Medulla oblongata (tissue), 1 donor: ENCODE results near the gene CASR.

Experiments
- DNase-seq: peaks from one replicate; pipeline ENCODE4 v3.0.0-alpha.2; 2015; ENCODE audit errors: extremely low spot score

Gene CASR

DNA sequence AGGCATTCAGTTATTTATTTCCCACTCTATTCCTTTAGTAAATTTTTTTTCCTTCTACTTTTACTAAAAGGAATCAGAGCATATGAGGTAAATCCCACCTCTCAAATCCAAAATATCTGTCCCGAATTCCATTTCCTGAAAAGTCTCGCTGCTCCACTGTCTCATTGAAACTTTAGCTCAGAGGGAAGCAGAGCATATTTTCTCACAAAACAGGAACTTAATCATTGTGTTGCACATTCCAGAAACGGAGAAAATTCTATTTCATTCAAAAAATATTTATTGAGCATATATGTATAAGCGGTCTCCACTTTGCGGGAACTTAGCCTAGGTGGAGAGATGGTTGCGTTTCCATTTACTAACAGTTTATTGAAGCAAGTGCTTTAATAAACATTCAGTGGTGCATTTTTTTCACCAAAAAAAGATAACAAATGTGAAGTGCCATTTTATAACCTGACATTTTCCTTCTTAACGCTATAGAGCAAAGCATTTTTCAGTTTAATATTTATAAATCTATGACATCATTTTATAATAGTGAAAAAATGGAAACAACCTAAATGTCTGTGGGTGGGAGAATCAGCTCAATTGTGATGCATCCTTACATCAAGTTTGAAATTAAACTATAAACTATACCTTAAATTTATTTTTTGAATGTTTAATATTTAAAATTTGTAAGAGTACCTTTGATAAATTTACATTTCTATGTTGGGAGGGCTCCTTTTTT lies 74.3 kb downstream of the CASR start:
- DNase-seq: no peak

GRCh38 chr3:122258757-122259371 lies 75.4 kb downstream of the CASR start:
- peak; percentile 60 for DNase-seq

- DNase-seq: no peak
These were observed 76.7 kb downstream of the CASR start for GRCh38 chr3:122260206-122260605.

DNA sequence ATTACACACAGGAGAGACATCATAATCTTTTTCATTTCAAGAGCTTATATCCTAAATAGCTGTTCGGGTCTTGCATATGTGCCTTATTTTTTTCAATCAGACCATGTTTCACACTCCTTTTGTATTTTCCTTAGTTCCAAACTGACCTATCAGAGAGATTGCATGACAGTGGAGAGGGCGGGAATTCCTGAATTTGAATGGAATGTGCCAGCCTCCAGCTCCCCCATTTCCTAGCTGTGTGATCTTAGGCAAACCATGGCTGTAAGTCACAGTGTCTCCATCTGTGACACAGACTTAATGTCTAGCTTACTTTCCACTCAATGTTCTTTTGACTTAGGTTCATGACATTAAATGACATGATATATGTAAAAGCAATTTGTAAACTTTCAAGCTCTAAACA lies 79.6 kb downstream of the CASR start:
- DNase-seq: no peak

DNA sequence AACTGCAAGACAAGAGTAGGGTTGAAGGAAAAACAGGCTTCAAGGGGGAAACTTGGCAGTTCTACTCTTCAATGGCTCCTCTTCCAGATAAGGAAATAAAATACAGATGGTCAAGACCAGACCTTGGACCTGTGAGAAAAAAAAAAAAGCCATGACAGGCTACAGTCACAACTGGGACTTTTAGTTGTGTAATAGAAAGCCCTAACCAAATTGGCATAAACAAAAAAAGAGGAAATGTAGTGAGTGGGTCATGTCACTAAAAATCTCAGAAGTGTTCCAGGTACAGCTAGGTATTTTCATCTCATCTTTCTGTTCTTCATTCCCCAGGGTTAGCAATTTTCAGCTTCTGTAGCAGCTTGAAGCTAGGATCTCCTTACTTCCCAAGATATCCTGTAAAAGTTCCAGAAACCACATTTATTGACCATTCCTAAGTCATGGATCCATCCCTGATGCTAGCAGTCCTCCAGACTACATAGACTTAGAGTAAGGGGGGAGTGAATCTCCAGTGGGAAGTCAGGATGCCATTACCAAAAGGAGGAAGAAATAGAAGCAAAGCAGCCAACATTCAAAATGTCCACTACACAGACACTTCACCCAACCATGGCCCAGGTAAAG lies 80.6 kb downstream of the CASR start:
- no peak for DNase-seq

DNA sequence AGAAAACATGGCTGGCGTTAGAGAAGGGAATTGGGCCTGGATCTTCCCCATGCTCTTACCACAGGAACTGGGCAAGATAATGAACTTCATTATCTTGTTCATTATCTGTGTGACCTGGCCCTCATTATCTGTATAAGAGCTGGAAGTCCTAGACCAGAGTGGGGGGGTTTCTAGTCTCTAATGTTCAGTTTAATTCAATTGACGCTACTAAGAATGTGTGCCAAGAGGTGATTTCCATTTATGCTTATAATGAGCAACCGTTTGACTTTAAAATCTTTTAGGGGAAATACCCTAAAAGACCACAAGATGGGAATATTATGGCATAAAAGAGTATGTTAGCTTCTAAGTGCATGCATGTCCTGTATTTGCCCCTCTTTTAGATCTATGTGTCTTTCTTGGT lies 82.5 kb downstream of the CASR start:
- no peak for DNase-seq

DNA sequence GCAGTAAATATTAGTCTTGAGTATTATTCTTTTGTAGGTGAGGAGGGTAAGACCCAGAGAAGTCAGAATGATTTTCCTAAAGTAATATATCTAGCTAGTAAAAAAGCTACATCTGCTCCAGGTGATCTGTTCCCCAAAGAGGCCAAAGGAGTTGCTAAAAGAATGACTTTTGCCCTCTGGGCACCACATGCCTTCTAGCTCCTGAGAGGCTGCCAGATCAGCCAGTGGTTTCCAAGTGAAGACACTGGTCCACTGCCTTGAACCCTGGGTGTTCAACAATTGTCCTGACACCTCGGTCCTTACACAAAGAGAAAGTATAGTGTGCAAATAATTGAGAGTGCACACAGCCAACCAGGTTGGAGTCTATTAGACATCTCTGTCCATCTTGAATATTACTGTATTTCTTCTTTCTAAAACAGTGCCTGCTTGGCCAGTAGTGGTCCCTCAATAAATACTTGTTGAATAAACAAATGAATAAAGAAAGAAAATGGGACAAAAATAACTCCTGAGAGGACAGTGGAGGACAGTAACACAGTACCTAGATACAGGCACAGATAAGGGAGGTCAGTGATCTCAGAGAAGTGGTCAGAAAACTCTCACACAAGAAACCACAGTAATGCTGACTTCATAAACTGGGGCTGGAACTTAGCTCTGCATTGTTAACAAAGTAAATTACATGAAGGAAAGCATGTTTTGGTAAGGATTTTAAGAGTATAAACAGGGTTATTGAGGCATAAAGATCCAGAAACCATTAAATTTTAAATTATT lies 85.0 kb downstream of the CASR start:
- no peak for DNase-seq

DNA sequence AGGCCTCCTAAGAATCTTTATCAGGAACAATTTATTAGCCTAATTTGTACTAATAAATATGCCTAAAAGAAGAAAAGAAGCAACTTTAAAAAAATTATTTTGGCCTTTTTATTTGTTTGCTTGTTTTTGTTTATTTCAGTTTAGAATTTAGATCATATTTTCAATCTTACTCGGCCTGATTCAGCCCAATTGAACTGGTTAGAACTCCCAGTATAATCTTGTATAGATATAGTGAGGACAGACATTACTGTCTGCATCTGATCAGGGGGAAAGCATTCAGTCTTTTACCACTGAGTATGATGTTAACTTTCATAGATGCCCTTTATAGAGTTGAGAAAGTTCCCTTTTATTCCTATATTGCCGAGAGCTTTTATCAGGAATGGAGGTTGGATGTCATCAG lies 85.6 kb downstream of the CASR start:
- DNase-seq: no peak

GRCh38 chr3:122271246-122271898 lies 87.9 kb downstream of the CASR start:
- no peak for DNase-seq

DNA sequence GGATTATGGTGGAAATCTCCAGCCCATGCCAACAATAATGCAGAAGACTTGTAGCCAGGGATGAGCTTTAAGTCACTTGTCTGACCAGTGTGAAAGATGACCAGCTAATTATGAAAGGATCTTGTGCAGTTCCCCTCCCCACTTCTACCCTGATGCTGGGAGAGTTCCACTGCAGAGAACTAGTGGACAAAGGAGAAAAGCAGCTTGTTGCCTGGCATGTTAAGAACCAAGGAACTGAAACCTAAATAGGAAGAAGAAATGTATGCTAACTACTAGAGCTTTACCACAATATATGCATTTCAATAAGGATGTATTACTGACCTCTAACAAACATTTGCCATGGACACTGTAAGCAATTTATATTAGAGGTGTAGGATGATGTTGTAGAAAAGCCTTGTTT lies 89.4 kb downstream of the CASR start:
- no peak for DNase-seq

- DNase-seq: no peak
These were observed 90.0 kb downstream of the CASR start for GRCh38 chr3:122273498-122273897.

DNA sequence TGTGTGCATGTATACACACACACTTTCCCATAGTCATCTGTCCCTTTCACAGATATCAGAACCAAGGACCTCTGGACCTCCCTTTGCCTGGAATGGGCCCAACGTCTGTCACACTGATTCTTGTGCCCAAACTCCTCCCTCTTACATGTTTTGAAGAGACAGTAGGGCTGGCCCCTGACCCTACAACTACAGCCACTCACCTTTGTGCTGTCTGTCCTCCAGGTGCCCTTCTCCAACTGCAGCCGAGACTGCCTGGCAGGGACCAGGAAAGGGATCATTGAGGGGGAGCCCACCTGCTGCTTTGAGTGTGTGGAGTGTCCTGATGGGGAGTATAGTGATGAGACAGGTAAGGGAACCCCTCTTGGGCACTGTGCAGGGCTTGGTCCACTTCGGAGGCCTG lies 98.4 kb downstream of the CASR start:
- no peak for DNase-seq

DNA sequence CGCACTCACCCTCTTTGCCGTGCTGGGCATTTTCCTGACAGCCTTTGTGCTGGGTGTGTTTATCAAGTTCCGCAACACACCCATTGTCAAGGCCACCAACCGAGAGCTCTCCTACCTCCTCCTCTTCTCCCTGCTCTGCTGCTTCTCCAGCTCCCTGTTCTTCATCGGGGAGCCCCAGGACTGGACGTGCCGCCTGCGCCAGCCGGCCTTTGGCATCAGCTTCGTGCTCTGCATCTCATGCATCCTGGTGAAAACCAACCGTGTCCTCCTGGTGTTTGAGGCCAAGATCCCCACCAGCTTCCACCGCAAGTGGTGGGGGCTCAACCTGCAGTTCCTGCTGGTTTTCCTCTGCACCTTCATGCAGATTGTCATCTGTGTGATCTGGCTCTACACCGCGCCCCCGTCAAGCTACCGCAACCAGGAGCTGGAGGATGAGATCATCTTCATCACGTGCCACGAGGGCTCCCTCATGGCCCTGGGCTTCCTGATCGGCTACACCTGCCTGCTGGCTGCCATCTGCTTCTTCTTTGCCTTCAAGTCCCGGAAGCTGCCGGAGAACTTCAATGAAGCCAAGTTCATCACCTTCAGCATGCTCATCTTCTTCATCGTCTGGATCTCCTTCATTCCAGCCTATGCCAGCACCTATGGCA lies 100.5 kb downstream of the CASR start:
- no peak for DNase-seq

DNA sequence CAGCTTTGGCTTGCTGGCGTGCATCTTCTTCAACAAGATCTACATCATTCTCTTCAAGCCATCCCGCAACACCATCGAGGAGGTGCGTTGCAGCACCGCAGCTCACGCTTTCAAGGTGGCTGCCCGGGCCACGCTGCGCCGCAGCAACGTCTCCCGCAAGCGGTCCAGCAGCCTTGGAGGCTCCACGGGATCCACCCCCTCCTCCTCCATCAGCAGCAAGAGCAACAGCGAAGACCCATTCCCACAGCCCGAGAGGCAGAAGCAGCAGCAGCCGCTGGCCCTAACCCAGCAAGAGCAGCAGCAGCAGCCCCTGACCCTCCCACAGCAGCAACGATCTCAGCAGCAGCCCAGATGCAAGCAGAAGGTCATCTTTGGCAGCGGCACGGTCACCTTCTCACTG lies 101.0 kb downstream of the CASR start:
- no peak for DNase-seq

DNA sequence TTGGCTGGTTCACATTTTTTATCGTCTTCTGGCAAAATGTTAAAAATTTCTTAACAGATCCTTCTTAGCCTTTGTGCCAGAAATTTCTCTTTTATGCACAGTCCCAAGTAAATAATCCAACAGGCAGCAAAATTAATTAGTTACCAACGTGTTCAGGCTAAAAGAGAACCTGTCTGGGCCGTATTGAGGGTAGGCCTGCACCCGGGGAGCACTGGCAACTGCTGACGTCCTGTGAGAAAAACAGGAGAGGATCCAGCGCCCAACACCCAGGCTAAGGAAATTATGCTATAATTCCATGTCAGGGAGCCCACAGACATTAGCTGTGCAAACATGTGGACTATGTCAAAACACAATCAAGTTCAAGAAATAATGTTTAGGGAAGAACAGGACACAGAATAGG lies 110.9 kb downstream of the CASR start:
- no peak for DNase-seq

DNA sequence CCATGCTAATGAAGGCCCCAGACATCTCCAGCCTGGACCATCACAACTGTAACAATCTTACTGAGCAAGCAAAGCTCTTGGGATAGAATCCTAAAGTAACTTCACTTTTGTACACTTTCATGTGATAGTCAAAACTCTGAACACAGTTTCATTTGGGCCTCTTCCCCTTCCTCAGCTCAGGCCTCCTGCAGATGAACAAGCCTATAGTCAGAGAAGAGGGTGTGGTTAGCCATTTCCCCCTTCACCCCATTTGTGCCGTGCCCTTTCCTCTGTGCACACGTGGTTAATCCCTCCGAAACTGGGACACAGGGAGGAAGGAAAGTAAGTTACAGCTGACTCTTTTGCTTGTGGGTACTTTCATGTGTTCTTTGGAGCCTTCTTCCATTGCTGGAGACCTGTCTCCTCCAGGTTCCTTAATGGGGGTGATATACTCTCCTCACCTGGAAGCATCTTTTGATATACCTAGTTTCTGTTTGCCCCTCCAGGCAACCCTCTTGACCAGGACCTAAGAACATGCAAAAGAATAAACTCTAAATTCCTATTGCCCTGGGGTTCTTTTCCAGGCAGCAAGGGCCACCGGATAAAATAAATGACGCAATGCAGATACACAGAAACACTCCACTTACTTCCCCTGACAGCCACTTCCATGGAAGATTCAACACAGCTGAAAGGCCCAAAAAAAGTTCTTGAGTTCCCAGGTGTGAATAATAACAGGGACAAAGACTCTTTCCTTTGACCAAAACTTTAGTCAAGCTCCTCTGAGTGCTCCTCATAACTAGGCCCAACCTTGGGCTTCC lies 112.0 kb downstream of the CASR start:
- DNase-seq: peak; percentile 60

DNA sequence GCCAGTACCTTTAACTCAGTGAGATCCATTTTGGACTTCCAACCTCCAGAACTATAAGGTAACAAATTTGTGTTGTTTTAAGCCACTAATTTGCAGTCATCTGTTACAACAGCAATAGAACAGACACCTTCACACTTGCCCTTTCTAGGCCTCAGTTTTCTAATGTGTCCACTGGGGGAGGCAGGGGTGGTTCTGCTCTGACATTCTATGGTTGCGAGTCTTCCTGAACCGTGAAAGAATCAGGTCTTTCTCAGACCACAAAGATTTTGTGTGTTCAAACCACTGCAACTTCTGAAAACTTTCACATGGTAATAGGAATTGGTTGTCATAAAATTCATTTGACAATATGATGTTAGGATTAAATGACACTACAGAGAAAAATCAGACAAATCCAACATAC lies 114.8 kb downstream of the CASR start:
- DNase-seq: no peak

DNA sequence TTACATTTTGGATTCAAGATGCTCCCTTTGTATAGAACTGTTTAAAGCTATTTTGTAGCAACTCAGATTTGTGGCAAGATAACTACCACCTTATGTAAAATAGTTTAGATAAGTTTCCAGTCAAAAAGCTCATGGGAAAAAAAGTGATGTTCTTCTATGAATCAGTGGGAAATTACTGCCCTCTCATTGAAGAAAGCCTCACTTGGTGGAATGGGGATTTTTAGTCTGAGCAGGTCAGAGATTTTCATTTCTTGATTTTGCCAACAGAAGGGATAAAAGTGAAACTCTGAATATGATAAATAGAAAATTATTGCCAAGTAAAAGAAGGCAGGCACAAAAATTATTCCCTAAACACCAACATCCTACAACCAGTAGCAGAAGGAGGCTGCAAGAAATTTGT lies 115.7 kb downstream of the CASR start:
- no peak for DNase-seq

- no peak for DNase-seq
These were observed 116.5 kb downstream of the CASR start for GRCh38 chr3:122299872-122300460.

DNA sequence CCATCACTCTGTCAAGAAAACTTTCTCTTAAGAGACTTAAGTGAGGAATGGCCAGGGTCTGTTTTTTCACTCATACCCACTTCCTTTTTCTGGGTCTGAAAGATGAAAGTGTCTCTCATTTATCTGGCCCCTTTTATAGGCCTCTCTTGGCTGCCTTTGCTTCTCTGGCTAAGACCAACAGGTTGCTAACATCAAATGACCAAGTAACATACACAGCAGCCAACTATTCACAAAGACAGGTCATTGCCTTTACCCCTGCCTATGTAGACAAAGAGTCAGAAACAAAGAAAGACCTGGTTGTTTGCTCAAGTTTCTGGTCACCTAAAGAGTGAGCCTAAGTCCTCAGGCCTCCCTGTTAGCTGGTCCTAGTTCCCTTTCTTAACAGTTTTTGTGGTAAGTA lies 117.6 kb downstream of the CASR start:
- DNase-seq: no peak
